A673 (cell line): Measurements from ENCODE around the gene LSM11.

Experiments used
- EZH2 ChIP-seq: fragments of 200-600 bp; sonication (generic); IDR thresholded peaks from 2 replicates; pipeline ENCODE4 v1.6.1; 2017; ENCODE audit warnings: borderline replicate concordance, low read depth, mild to moderate bottlenecking, mixed read lengths, antibody characterized with exemption, low read length; ENCODE audit not compliant: poor library complexity, severe bottlenecking
- TF ChIP-seq, protein P1 (sequence below): fragments of 300-800, 200-600 bp; sonication (generic); conservative IDR thresholded peaks from 2 replicates; pipeline ENCODE4 v1.5.1; 2017; ENCODE audit warnings: low read depth, mild to moderate bottlenecking, antibody characterized with exemption, low read length, moderate library complexity, mixed read lengths

GRCh38 chr5:157741131-157741530 is 2.4 kb upstream of the LSM11 start:
- TF ChIP-seq, protein P1, sequence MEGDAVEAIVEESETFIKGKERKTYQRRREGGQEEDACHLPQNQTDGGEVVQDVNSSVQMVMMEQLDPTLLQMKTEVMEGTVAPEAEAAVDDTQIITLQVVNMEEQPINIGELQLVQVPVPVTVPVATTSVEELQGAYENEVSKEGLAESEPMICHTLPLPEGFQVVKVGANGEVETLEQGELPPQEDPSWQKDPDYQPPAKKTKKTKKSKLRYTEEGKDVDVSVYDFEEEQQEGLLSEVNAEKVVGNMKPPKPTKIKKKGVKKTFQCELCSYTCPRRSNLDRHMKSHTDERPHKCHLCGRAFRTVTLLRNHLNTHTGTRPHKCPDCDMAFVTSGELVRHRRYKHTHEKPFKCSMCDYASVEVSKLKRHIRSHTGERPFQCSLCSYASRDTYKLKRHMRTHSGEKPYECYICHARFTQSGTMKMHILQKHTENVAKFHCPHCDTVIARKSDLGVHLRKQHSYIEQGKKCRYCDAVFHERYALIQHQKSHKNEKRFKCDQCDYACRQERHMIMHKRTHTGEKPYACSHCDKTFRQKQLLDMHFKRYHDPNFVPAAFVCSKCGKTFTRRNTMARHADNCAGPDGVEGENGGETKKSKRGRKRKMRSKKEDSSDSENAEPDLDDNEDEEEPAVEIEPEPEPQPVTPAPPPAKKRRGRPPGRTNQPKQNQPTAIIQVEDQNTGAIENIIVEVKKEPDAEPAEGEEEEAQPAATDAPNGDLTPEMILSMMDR, result no peak
- no peak for TF ChIP-seq EZH2
